Activated CD4-positive, alpha-beta T cell treated with anti-CD3 and anti-CD28 coated beads, Interleukin-10, Interleukin-2, amounts not matched to agents 100 ng/mL and 50 ng/mL, durations not matched to agents 16 hours and 8 hours (primary cell): ENCODE data around the gene TTLL11.

ENCODE experiments used
- DNase-seq: peaks from one replicate; pipeline ENCODE4 v3.0.0-alpha.2; 2020

The TTLL11 gene

DNA sequence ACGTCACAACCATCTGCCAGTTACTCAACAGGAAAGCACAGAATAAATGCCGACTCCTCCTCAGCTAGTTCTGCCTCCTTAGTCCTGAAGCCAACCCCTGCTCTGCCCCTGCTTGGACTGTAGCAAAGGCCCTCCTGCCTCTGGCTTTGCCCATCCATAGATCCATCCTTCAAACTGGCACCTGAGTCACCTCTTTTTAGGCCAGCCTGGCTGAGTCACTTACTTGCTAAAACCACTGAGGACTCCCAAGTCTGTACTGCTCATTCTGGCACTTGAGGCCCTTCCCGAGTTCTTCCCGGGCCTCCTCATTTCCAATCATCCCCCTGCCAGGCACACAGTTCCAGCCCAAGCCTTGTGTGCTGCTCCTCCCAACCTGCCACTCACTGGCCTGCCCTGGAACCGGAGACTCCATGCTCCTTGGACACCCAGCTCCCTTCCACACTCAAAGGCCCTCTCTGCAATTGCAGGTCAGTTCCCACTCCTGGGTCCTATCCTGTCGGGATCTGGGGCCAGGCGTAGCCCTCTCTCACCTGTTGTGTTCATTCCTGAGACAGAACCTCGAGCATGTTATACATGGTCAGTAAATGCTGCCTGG is 221.6 kb downstream of the TTLL11 start:
- no peak for DNase-seq

DNA sequence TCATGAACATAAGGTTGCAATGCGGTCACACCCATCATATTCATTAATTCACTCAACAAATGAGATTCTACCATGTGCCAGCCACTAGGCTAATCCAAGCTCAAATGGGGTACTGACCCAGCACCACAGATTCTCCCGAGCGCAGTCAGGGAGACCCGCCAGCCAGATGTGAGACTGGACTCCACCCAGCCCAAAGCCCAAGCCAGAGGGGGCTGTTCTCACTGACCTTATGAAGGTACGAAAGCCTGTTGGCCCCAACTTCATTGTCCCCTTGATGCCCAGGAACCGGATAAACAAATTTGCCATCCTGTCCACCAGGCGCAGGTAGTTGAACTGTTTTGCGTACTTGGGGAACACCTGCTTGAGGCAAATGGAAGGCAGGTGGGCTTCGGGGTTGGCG is 222.8 kb downstream of the TTLL11 start:
- no peak for DNase-seq

DNA sequence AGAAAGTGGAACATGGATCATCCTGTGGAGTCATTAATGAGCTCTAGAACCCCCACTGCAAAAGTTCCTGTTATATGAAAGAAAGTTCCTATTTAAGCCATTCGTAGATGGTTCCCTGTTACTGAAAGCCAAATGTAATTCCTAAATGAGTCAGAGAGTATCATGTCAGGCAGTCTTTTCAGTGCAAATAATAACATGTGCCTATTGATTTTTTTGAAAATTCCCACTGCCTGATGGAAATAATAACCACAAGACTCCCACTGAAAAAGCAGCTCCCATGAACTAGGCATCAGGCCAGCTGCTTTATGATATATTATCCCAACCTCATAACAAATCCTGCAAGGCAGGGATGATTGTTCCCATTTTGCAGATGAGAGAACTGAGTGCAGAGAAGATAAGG is 224.5 kb downstream of the TTLL11 start:
- DNase-seq: no peak

DNA sequence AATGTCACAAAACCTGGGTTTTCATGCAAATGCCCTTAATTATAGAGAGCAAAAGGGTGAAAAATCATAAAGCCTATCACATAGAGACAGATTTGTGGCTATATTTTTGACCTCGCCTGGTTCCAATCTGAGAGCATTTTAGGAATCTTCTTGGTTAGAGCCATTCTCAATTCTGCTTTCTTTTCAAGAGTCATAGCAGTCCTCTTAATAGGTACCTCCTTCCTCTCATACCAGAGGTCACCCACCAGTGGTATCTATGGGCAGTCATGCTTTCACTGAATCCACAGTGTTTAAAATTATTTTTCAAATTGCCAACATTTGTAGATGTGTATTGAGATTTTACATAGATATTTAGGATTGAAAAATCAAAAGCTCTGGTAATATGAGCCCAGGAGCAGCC is 226.2 kb downstream of the TTLL11 start:
- no peak for DNase-seq

DNA sequence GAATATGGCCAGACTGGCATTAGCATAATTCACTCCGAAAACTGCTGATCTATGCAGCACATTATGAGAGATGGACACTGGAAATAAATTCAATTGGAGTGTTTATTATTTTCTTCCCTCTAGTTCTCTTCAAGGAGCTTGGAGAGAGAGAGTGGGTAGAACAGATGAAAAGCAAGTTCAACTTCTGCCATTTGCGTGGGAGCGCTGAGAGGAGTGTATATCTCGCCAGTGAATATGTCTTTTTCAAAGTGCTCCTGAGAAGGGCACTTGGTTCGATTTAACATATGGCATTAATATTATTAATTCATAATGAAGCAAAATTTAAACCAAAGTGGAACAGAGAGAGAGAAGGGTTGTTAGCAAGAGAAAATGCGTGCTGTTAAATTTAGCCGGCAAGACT is 227.2 kb downstream of the TTLL11 start:
- no peak for DNase-seq

DNA sequence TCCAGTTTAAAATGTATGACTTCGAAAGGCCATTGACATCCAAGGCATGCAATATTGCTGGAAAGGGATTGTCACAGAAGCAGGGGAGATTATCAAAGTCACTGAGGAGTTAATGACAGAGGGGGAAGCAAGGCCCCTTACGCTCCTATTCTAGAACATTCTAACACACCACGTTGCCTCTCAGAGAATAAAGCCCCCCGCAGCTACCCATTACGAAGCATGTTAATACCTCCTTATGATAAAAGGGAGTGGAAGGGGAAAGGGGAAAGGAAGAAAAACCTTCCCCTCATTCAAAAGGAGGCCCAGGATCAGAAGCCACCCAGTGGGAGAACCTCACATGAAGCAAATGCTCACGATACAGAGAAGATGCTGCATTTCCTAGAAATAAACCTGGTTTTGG is 228.0 kb downstream of the TTLL11 start:
- DNase-seq: no peak

DNA sequence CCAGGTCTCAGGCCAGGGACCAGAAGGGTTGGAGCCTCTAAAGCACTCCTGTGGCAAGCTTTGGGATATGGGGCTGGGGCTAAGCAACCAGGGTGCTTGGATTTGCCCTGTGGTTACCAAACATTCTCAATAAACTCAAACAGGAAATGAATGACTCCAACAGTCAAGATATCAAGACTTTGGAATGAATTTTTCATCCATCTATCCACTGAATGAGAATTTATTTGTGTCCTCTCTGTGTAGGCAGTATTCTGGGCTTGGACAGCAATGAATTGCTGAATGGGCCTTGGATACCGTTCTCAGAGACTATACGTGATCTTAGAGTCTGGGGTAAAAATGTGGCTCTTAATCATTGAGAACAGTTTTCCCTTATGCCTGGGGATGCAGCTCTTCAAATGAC is 229.2 kb downstream of the TTLL11 start:
- DNase-seq: no peak

DNA sequence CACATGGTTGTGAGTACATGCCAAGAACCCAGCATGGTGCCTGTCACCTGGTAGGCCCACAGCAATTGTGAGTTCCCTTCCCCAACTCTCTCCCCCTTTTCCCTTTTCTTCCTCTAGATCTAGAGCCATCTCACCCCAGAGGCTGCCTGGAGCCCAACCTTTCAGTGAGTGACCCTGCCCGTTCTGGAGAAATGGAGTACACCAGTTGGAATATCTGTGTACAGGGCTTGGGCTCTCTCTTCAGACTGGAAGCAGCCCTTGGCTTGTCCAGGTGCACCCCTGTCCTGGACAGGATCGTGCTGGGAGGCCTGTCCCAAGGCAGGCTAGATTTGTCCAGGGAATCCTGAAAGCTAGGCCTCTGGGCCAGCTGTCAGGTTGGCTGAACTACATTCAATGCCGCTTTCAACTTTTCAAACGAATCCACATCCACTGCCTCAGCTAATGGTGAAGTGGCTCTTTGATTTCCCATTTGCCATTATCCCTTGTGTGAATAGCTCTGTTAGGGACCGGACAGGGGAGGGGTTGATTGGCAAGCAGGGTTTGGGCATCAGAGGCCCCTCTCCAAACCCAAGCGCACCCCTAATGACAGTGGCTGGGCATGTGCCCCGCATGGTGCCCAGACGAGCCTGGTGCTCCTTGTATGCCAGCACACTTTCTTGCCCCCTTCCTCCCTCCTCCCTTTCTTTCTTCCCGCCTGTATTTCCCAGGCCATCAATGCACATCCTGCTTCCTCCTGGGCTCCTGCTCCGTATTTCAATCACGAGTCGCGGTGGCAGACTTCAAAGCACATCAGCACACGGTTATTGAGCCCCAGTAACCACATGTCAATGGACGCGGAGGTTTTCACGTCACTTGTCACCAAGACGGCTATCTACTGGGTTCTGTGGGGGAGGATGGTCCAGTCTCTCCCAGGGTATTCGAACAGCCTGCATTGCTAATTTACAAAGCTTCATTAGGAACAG is 230.5 kb downstream of the TTLL11 start:
- no peak for DNase-seq

DNA sequence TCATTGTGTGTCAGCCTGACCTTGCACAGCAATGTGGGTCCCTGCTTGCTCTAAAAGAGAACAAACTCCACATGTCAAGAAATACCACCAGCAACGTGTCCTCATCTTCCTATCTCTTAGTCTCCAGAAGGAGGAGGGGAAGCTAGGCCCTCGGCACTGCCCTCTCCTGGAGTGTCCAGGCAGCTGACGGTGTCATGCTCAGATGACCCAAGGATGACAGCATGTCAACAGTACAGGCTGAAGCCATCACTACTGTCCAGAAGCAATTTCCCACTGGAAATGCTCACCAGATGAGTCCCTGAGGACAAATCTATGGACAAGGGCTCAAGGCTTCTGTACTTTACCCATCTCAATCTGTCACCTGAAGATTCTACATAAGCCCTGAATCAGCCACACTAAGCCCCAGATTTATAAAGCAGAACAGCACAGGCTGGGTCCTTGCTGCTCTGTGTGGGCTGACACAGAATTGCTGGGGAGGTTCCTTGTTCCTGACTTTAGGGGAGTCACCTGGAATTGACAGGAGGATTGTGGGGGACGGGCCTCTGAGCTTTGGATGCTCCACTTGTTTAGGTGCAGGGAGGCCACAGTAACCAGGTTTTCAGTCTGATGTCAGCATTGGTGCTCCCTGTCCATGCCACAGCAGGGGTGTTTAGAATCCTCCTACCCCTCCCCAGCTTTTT is 231.5 kb downstream of the TTLL11 start:
- DNase-seq: no peak

DNA sequence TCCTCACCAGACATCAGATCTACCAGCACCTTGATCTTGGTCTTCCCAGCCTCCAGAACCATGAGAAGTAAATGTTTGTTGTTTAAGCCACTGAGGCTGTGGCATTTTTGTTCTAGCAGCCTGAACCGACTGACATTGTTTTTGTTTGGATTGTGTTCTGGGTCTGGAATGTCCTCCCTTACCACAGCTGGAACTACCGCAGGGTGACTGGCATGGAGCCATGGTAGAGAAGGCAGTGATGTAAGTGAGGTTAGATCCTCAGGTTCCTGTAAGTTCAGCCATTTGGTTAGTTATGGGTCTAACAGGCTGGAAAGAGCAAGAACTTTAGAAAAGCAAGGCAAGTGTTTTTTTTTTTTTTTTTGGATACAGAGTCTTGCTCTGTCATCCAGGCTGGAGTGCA is 232.4 kb downstream of the TTLL11 start:
- DNase-seq: no peak

DNA sequence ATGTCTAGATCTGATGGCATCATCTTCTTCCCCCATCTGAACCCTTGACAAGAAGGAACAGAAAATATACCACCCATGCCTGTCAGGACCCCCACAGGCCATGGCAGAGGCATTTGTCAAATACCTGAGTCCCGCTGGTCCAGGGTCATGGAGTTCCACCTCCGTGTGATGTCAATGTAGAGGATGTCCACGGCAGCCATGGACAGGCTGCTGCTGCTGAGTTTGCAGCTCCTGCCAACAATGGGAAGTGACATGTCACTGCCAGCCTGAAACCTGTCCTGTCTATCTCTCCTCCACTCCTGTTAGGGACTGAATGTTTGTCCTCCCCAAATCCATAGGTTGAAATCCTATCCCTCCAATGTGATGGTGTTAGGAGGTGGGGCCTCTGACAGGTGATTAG is 232.9 kb downstream of the TTLL11 start:
- DNase-seq: no peak

DNA sequence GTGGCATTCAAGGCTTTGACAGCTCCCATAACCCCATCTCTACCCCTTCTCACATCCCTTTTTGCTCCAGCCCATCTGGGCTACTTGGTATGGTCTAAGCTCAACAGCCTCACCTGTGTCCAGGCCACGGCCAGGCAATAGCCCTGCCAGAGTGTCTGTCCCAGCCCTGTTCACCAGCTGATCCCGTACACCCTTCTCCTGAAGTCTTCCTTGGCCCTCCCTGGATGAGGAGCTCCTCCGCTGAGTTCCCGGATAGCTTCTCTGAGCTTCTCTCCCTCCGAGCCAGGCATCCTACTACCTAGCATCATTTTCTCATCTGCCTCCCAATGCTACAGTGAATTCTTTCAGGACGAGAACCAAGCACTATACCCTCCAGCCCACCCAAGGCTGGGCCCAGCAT is 233.5 kb downstream of the TTLL11 start:
- DNase-seq: no peak

DNA sequence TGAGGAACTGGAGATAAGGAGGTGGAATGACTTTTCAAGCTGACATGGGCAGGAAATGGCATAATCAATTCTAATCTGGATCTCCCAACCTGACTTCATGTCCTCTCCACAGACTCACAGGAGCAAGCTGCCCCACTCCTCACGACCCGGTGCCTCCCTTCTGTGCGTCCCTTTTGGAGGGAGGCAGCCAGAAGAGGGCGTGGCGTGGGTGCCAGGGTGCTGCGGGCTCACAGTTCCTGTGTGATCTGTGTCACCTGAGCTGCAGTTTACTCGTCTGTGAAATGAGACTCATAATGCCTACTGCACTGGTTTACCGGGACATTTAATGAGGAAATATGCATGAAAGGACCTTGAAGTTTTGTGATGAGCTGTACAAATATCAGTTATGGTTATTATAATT is 234.3 kb downstream of the TTLL11 start:
- no peak for DNase-seq

DNA sequence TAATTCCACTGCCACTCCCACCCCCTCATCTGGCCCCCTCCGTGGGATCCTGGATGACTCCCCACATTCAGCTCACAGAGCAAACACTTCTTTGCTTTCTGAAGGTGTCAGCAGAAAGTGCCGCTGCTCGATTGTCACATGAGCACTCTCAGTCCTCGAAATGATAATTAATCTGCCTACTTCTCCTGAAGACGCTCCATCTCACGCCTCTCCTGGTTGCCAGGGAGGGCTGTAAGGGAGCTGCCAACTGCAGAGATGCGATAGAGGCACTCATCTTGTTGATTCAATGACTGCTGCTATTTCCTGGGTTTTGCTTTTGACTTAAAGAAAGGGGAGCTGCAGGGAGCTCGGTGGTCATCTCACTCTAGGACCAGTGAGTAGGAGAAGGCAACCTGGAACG is 235.2 kb downstream of the TTLL11 start:
- no peak for DNase-seq

DNA sequence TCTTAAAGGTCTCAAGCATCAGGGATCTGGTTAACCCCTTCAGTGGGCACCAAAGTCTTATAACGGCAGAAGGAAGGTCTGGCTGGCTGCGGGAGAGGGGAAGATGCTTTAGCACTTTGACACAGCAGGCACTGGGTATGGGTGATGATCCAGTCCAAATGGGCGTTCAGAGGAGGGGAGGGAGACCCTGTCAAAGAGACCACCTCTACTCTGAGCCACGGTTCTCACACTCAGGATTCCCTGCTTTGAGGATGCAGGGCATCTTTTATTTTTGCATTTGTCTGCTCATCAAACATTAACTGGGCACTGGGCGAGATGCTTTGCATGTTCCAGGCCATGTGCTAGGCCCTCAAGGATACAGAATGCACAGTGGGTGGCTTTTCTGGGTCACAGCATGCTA is 237.6 kb downstream of the TTLL11 start:
- no peak for DNase-seq

DNA sequence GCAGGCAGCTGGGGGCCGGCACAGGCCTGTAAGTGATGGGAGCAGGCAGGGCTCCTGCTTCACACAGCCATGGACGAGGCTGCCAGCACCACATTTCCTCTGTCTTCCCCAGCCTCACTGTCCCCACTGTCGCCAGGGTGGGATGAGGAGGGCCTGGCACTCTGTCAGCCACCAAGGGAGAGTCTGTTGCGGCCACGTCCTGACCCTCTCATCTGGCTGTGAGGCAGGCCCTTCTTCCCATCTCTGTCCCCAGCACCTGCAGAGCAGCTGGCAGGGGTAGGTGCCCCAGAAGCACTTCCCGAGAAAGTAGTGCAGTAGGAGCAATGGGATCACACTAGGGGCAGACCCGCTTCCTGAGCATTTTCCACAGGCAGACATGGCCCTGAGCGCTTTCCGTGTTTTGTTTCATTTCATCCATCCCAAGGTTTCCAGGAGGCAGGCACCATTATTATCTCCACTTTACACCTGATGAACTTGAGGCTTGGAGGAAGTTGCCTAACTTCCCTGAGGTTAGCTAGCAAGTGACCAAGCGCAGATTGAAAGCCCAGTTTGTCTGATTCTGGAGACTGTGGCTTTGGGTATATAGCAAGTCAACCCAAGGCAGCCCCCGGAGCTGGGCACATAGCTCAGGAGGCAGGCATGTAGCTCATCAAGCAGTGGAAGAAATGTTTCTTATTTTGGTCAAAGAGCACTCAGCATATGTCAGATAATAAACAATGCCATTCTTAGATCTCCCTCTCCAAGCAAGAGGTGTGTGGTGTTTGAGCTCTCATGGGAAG is 239.3 kb downstream of the TTLL11 start:
- DNase-seq: no peak

DNA sequence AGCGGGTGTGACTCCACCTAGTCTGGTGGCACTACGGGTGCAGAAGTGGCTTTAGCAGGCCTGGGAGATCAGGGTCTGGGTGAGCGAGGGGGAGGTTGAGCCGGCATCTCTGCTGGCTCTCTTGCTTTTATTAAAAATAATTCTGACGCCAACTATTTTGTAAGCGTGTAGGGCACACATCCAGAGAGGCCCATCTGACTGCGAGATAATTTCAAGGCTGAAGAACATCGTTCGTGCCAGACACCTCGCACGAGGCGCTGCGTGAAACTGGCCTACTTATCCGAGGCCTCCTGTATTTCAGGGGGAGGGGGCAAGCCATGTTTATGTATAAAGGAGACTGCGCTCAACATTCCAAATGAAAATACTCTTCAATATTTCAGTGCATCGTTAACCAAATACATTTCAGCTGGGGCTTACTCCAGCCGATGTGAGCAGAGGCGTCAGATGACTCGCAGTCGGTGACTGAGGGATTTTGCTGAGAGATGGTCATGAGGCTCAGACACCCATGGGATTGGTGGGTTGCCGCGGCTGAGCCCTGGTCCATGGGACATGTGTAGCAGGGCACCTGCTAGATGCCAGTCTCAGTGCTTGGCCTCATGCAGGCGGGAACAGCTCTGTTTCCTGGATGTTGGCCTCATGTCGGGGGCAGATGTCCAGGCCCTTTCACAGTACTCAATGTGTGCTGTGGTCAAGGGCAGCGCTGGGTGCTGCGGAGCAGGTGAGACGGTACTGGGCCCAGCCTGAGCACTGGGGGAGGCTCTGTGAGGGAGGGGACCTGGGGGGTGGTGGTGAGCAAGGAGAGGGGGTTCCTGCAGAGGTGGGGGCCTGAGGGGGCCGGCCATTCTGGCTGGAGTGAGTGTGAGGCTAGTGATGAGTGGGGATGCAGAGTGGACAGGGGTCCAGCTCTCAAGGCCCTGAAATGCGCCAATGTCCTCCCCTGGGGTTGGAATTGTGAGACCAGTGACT is 240.2 kb downstream of the TTLL11 start:
- DNase-seq: no peak

DNA sequence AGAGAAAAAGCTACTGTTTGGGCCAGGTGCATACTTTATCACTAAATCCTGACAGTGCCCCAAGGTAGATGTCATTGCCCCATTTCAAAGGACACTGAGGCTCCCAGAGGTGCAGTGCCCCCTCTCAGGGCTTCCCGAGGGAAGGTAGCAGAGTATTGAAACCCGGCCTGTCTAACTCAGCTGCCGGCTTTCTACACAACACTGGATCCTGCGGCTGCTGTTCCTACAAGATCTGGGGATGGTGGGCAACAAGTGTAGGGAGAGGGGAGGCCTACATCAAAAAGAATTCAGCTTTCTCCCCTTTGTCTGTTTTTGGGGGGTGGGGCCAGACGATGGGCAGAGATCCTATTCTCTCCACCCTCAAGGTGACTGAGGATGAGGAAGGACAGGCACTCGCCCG is 240.9 kb downstream of the TTLL11 start:
- DNase-seq: no peak

DNA sequence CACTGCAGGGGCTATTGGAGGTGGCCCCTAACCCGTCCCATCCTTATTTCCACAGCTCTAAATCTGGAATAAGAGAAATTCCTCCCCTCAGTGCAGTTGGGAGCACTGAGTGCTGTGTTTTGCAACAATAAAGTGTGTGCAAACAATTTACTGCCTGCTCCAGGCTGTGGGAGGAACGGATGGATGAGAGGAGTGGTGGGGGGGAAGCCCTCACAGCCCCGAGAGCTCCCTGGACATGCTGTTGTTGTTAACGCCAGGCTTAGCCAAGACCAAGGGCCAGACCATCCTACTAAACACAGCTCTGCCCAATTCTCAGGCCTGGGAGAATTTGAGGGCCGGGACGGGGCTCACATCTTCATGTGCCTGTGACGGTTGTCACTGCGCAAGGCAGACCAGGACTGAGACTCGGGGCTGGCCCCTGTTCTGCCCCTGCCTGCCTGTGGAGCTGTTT is 241.4 kb downstream of the TTLL11 start:
- no peak for DNase-seq

DNA sequence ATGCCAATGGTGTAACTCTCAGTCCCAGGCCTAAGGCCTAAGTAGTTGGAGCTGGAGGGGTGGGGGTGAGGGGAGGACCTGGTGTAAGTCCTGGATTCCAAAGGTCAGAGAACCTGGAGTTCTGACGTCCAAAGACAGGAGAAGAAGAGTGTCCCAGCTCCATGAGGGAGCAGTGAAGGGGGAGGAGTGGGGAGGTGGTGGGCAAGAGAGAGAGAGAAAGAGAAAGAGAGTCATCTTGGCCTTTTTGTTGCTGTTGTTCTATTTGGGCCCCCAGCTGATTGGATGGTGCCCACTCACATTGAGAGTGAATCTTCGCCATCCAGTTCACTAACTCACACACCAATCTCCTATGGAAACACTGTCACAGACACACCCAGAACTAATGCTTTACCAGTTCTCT is 242.7 kb downstream of the TTLL11 start:
- no peak for DNase-seq

DNA sequence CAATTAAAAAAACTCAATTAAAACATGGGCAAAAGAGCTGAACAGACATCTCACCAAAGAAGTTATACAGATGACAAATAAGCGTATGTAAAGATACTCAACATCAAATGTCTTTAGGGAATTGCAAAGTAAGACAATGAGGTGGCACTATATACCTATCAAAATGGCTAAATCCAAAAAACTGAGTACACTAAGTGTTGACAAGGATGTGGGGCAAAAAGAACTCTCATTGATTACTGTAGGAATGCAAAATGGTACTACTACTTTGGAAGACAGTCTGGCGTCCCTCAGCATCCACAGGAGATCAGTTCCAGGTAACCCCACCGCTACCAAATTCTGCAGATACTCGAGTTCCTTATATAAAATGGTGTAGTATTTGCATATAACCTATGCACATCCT is 243.6 kb downstream of the TTLL11 start:
- no peak for DNase-seq

DNA sequence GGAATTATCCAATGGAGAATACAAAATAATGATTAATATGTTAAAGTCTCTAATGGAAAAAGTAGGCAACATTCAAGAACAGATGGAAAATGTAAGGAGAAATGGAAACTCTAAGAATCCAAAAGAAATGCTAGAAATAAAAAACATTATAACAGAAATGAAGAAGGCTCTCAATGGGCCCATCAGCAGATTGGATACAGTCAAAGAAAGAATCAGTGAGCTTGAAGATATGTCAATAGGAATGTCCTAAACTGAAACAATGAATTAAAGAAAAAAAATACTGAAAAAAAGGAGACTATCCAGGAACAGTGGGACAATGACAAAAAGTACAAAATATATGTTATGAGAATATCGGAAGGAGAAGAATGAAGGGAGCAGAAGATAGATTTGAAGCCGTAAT is 248.5 kb downstream of the TTLL11 start:
- DNase-seq: no peak
